ENCODE measurements around the gene TSC22D1. TPM values are rescaled to one million over a fixed set of nuclear protein-coding genes. Genes with fewer than 3 reads are reported as not detected.

Gene TSC22D1
- total RNA-seq, 1 donor, result 94.5 TPM

DNA sequence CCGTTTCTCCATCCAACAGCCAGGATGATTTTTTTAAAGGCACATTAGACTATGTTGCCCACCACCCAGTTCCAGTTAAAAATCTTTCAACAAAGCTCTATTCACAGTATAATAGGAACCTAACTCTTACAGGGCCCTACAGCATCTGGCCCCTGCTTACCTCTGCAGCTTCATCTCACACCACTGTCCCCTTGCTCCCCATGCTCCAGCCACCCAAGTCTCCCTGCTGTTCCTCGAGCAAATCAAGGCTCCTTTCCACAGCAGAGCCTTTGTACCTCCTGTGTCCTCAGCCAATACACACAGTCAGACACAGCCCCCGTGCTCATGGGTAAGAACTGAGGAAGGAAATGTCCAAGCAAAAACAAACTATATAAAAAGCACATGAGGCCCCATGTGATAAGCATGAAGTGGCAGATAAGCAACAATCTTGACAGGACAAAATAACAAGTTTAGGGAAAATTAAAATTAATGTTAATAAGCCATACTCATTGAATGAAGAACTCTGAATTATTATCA lies 67.5 kb downstream of the TSC22D1 start:
- no peak overlapping the region for H3K4me3 ChIP-seq (ENCODE audit: low read depth, low read length)
- TF ChIP-seq, protein P1, sequence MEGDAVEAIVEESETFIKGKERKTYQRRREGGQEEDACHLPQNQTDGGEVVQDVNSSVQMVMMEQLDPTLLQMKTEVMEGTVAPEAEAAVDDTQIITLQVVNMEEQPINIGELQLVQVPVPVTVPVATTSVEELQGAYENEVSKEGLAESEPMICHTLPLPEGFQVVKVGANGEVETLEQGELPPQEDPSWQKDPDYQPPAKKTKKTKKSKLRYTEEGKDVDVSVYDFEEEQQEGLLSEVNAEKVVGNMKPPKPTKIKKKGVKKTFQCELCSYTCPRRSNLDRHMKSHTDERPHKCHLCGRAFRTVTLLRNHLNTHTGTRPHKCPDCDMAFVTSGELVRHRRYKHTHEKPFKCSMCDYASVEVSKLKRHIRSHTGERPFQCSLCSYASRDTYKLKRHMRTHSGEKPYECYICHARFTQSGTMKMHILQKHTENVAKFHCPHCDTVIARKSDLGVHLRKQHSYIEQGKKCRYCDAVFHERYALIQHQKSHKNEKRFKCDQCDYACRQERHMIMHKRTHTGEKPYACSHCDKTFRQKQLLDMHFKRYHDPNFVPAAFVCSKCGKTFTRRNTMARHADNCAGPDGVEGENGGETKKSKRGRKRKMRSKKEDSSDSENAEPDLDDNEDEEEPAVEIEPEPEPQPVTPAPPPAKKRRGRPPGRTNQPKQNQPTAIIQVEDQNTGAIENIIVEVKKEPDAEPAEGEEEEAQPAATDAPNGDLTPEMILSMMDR (IDR thresholded peaks at IDR 0.05; ENCODE audit: insufficient read depth, low read length), result no peak

DNA sequence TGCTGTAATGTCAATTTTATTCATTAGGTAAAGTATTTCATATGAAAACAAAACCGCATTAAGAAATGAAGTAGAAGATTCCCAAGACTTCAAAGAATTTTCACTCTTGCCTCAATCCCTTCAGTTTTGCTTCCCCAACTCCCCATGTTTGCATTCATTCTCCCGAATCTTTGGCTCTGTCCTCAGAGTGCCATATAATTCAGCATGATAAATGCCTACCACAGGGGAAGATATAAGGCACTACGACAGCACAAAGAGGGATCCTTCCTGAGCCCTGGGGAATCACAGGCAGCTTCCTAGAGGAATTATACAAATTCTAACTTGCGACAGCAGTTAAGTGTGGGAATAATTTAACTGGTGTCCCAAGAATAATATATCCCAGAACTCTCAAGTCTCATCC lies 68.5 kb downstream of the TSC22D1 start:
- no peak for DNase-seq (ENCODE audit: low read depth)
- no peak overlapping the region for H3K4me3 ChIP-seq (ENCODE audit: low read depth, low read length)
- TF ChIP-seq, protein P1 (IDR thresholded peaks at IDR 0.05; ENCODE audit: insufficient read depth, low read length), result no peak

More for the DNA sequence above, 67.5 kb downstream of the TSC22D1 start:
- no peak for DNase-seq (ENCODE audit: low read depth)

DNA sequence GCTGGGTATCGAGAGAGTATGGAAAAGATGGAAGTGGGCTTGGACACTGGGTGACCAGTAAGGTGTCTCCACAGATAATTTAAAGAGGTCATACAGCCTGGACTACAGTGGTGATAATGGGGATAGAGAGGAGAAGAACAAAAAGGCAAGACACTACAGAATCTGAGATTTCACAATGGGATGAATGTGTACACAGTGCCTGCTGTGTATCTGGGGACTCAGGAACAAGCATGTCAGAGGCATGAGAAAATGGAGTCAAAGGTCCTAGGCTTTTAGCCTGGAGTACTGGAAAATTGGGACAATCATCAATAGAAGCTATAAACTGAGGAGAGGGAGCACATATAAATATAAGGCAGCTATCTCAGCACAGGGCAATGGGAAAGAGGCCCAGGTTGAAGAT lies 69.4 kb downstream of the TSC22D1 start:
- TF ChIP-seq, protein P1 (IDR thresholded peaks at IDR 0.05; ENCODE audit: insufficient read depth, low read length), result no peak
- H3K4me3 ChIP-seq (ENCODE audit: low read depth, low read length), result no peak overlapping the region
- DNase-seq (ENCODE audit: low read depth), result no peak

GRCh38 chr13:44506251-44506650 lies 69.9 kb downstream of the TSC22D1 start:
- H3K4me3 ChIP-seq (ENCODE audit: low read depth, low read length), result no peak overlapping the region
- TF ChIP-seq, protein P1 (IDR thresholded peaks at IDR 0.05; ENCODE audit: insufficient read depth, low read length), result no peak
- DNase-seq (ENCODE audit: low read depth), result no peak

DNA sequence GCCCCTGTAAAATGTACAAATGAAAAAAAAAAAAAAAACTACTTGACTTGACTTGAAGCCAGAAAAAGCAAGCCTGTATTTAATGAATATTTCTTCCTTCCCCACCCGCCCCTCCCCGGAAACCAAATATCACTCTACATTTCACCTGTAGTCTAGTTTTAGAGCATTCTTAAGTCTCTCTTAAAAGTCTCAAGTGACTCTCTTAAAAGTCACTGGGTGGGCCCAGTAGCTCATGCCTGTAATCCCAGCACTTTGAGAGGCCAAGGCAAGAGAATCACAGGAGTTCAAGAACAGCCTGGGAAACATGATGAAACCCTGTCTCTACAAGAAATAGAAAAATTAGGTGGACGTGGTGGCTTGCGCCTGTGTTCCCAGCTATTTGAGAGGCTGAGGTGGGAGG lies 72.0 kb downstream of the TSC22D1 start:
- H3K4me3 ChIP-seq (ENCODE audit: low read depth, low read length), result no peak overlapping the region
- DNase-seq (ENCODE audit: low read depth), result no peak
- TF ChIP-seq, protein P1 (IDR thresholded peaks at IDR 0.05; ENCODE audit: insufficient read depth, low read length), result no peak

DNA sequence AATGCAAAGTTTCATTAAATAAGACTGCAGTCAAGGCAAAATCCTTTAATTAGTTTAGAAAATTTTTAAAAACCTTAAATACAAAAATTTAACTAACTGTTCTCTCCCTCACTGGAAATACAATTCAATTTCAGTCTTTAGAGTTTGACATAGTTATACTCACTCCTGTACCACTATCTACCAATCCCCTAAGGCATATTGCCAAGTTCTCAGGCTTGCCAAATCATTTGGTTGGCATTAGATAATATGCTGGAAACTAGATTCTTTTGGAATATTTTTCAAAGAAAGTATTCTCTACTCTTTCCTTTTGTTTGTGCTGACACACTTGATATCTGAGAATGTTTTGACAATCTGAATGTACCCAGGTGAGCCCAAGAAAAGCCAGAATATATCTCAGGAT lies 77.2 kb downstream of the TSC22D1 start:
- no peak overlapping the region for H3K4me3 ChIP-seq (ENCODE audit: low read depth, low read length)
- peak; percentile 39 for DNase-seq (ENCODE audit: low read depth)
- TF ChIP-seq, protein P1 (IDR thresholded peaks at IDR 0.05; ENCODE audit: insufficient read depth, low read length), result no peak

- DNase-seq (ENCODE audit: low read depth), result no peak
- H3K4me3 ChIP-seq (ENCODE audit: low read depth, low read length), result no peak overlapping the region
- TF ChIP-seq, protein P1 (IDR thresholded peaks at IDR 0.05; ENCODE audit: insufficient read depth, low read length), result no peak
These were observed 77.6 kb downstream of the TSC22D1 start for GRCh38 chr13:44498502-44498901.
